HG03521 (cell line): Measurements from ENCODE around the gene PDLIM7.

ENCODE experiments used
- ATAC-seq: cut with Tn5 transposase; IDR thresholded peaks from one replicate; pipeline ENCODE4 v1.9.1; 2021; ENCODE audit warnings: mild to moderate bottlenecking, moderate library complexity; ENCODE audit not compliant: unreplicated experiment

The PDLIM7 gene

DNA sequence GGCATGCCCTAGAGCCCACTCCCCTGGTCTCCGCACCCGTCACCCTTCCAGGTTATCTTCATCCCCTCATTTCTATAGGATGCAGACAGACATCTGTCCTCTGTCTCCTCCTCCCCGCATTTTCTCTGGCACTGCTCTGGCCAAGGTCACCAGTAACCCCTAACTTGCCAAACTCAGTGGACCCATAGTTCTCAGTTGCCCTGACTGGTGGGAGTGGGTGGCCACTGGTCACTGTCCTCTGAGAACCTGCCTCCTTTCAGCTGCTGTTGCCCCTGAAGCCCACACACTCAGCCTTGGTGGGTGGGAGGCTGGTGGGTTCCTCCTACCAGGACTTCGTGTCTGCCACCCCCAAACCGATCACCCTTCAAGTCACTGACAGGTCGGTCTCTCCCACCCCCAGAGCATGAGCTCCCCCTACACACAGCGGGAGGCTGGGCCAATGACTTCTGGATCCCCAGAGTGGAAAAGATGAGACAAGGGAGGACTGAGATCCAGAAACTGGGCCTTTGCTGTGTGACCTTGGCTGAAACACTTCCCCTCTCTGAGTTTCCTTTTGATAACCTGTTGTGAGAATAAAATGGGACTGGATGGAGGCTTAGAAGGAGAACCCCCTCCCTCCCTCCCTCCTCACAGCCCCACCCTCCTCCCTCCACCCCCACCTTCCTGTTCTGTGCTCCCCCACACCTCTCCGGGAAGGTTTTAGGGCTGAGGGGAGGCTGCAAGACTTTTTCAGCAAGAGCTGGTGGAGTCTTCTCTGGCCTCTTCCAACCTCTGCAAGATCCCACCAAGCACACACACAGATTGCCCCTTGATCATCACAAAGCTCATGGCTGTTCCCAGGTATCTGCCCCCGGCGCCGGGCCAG is 21.6 kb downstream of the PDLIM7 start:
- ATAC-seq, result no peak

DNA sequence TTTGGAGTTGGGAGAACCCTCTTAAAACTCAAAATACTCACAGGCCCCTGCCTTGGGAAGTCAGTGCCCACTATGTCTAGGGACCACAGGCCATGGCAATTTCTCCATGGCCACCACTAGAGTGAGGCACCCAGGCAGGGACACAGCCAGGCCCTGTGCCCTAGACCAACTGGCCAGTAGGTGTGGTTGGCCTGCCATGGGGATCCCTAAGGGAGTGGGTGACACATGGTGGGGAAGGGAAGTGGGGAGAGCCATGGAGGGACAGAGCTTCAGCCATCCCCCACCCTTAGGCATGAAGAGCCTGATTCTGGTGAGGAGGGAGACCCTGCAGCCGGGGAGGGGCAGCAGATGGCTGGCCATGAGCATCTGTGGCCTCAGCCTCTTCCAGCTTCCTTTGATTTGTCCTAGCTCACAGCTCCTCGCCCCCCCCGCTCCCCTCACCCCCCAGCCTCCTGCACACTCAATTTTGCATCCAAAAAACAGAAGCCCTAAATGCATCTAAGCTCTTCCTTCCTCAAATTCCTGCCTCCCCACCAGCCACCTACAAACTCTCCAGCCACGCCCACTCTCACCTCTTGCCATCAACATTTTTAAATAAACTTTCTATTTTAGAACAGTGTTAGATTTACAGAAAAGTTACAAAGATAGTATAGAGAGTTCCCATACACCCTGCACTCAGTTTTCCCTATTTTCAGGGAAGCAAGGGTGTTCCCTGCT is 22.4 kb downstream of the PDLIM7 start:
- no peak for ATAC-seq

DNA sequence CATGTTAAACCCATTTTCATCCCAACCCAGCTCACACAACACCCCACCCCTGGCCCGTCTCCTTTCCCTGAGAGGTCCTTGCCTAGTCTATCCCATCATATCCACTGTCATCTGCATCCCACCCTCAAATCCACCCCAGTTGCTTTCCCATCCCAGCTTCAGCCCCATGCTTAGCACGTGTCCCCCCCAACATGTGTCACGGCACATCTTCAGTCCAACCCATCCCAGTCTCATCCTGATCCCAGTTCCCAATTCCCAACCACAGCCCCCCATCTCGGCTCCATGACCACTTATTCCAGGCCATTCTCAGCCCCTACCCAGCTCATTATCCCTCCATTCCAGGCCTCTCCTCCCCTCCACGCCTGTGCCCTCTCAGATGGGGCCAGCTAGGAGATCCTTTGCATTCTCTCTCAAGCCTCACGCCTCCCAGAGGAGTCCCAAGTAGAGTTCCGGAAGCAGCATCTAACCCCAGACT is 23.4 kb downstream of the PDLIM7 start:
- ATAC-seq, result no peak

DNA sequence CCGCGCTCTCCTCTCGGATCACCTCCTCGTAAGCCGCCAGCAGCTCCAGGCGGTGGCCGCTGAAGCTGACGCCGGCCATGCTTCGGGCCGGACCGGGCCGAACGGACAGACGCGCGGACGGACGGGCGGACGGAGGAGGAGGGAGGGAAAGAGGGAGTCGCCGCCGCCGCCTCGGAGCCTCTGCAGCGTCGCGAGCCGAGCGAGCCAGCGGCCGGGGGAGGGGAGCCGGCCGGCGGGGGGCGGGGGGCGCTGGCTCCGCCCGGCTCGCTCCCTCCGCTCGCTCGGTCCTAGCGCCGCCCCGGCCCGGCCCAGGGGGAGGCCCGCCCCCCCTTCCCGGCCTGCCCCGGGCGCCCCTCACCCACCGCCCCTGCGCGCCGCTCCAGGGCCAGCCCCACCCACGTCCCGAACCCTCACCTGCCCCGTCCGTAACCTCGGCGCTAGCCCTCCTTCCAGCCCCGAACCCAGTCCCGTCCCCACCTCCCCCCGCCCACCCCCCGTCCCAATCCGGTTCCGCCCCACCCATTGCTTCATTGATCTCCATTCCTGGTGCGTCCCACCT is 23.9 kb downstream of the PDLIM7 start, which contains the start of gene DBN1:
TSS of gene DBN1 (minus strand) at position 192 of the 559 bp plus-strand sequence. CDS start at position 79, 113 bp downstream.
- no peak for ATAC-seq

DNA sequence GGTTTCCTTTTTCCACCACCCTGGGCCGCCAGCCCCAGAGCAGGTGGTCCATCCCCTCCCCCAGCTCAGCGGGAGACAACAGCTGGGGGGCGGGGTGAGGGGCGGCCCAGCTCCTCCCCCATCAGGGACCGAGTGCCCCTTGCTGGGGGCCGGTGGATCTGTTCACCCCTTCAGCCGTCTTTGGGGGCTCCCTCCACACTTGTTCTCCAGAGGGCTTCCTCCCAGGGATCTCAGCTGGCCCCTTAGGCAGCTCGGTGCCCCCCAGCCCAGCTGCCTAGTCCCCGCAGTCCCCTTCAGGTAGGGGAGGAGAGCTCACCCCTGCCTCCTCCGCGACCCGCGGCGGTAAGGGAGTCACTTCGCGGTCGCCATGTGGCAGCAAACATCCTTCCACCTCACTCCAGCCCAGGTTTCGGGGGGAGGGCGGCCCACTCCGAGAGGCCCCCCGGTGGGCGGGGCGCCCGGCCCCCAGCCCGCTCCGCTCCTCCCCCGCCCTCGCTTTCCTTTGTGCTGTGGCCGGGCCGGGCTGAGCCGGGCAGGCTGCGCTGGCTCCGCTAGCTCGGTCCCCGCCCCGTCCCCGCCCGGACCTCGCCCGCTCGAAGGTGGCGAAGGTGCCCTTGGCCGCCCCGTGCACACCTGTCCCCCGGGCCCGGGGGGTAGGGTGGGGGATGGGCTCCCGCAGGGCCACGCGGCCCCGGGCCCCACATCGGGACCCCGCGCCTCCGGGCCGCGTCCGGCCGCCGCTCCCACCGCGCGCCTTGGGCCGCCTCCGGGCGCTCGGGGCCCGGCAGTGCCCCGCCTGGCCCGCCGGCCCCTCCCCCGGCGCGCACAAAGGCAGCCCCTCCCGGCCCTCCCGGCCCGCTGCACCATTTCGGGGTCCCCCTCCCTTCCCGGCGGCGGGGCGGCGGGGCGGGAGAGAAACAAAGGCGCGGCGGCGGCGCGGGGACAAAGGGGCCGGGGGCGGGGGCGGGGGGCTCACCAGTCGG is 24.7 kb downstream of the PDLIM7 start:
- ATAC-seq, result no peak

DNA sequence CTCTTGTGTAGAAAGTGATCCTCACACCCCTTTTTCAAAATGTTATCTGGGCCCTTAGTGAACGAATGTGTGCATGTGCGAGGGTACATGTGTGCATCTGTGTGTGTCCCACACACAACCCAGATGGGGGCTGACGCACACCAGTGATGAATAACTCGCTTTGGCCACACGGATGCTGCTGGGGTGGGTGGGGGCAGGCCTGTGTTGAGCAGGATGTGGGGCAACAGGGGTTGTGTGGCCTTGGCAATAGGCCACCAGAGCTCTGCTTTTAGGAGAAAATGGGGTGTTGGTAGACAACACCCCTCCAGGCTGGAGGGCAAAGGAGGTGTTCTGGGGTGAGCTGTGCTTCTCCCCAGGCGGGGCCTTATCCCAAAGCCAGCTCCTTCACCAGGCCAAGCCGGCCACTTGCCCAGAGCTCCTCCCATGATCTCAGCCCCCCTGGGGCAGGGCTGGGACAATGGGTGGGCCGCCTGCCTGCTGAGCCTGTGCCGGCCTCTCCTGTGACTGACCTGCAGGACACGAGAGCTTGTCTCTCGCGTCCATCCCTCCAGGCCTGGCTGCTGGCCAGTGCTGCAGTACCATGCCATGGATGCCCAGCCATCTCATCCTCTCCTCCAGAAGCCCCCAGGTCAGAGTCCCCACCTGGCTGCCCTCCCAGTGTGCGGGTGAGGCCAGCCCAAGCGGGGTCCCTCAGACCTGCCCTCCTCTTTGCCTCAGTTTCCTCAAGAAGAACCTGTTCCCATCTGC is 25.6 kb downstream of the PDLIM7 start:
- no peak for ATAC-seq

DNA sequence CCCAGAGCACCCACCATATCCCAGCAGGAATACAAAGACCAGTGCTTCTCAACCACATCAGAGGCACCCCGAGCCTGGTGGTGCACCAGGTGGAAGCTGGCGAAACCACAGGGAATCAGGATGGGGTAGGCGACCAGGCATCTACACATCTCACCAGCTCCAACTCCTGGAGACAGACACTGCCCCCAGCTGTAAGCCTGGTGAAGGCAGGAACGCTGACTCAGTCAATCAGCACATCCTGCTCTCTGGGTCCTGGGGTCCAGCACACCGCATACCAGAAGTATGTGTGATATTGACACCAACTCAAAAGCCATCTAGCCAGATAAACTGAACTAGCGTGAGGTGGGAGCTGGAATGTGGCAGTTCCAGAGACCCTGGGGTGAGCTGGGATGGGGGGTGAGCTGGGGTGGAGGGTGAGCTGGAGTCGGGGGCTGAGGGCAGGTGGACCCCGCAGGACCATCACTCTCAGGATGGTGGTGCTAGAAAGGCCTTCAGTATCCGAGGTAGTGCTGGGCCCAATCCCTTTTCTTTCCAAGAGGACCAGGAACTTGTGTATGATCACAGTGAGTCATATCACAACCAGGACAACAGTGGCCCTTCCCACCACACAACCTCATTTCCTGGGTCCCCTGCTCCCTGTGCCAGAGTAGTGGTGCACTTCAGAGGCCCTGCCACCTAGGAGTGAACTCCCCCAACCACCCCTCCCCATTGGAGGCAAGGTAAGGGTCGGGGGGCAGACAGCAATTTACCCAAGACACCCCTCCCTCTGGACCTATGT is 26.5 kb downstream of the PDLIM7 start:
- no peak for ATAC-seq

DNA sequence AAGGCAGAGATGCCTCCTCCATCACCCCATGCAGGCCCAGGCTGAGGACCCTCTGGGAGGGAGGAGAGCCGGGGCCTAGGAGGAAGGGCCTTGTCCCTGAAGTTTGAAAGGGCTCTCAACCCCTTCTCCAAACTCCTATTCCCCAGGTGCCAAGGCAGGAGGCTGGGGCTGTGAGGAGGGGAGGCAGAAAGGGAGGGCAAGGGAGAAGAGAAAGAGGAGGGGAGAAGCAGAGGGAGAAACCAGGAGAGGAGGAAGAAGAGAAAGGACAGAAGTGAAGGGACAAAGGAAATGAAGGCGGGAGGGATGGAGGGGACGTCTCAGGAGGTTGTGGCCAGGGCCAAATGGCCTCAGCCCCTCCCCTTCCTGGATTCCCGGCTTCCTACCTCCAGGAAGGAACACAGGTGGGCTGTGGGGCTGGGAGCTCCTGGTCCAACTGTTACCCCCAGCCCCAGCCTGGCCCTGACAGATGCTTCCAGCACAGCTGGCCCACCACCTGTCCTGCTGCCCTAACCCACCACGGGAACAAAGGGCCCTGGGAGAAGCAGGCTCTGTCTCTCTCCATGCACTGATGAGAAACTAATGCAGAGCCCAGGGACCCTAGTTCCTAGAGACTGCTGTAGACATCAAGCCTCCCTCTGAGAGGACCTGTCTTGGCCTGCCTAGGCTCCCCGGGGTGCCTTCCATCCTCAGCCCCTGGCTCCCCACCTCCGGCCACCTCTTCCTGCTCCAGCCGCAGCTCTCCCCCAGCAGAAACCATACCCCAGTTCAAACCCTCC is 27.5 kb downstream of the PDLIM7 start:
- ATAC-seq, result no peak

DNA sequence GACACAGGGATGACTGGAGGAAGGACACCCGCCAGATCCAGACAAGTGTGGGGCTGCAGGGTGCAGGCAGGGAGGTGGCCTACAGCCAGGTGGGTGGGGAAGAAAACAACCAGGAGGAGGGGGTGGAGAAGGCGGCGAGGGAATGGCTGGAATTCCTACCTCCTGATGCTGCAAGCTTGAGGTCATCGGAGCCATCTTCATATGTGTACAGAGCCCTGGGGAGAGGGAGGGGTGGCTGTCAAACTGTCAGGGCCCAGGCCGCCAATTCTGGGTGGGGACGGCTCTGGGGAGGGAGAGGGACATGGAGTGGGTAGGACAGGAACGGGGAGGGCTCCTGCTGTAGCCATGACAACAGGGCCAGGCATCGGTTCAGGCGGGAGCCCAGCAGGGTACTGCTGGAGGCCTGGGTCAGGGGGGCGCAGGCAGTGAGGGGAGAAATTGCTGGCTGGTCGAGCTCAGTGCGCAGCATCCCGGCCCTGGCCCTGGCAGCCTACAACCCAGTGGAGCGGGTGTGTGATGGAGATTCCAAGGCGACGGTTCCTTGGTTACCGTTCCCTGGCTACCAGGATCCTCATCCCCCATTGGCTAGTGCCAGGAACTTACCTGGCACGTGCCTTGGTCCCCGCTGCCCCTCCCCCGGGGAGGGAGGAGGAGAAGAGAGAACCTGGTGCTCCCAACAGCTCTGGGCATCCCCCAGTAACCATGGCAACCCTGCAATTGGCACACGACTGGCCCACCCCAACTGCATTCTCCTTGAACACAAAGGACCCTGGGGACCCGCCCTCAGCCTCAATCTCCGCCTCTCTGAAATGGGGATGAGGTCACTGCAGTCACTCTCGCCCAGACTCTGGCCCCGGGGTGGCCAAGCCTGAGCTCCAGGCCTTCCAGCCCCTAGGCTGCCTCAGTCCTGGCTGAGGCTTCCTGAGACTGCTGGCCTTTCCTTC is 28.4 kb downstream of the PDLIM7 start:
- ATAC-seq, result no peak

DNA sequence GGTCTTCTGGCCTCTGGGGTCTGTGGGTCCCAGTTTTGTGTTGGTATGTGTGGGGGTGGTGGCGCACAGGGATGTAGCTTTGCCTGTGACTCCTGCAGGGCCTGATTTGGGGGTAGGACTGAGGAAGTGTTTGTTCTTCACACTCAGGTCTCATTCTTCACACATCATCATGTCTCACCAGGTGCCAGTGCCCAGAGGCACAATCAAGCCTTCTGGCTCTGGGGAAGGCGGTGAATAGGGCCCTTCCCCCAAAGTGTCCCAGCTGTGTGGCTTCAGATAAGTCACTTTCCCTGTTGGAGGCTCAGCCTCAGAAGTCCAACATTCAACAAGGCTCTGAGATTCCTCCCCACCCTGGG is 29.1 kb downstream of the PDLIM7 start:
- ATAC-seq, result no peak

DNA sequence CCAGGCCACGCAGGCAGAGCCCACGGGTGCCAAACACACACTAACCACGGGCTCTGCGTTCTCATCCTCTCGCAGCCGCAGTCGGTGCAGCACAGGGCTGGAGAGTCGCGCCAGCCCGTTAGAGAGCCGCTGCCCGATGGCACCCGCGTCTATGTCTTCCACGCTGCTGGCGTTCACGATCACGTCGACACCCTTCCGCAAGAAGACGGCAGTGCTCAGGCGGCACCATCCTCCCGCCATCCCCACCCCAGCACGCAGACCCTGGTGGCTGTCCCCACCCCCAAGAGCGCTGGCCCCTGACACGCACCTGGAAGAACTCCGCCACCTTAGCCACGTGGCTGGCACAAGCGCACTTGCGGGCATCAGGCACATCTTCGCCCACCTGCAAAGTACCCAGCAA is 30.0 kb downstream of the PDLIM7 start:
- ATAC-seq, result no peak

DNA sequence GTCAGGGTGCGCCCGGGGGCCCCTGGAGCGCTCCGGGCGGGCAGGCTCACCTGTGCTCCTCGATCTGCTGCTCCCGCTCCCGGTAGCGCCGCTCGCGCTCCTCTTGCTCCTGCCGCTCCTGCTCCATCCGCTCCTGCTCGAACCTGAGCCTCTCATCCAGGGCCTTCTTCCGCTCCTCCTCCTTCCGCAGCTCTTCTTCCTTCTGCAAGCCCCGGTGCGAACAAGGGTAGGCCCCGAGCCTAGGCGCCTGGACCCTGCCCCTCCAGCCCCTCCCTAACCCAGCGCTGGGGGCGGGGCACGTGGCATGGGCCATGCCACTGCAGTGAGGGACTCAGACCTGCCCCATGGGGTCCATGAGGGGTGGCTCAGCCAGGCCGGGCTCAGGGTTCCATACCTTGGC is 30.5 kb downstream of the PDLIM7 start:
- no peak for ATAC-seq

DNA sequence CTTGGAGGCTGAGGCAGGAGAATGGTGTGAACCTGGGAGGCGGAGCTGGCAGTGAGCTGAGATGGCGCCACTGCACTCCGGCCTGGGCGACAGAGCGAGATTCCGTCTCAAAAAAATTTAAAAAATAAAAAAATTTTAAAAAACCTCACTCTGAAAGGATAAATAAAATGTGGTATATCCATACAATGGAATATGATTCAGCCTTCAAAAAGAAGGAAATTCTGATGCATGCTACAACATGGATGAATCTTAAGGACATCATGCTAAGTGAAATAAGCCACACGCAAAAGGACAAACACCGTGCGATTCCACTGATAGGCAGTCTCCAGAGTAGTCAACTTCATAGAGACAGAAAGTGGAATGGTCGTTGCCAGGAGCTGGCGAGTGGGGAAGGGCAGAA is 32.4 kb downstream of the PDLIM7 start:
- no peak for ATAC-seq

DNA sequence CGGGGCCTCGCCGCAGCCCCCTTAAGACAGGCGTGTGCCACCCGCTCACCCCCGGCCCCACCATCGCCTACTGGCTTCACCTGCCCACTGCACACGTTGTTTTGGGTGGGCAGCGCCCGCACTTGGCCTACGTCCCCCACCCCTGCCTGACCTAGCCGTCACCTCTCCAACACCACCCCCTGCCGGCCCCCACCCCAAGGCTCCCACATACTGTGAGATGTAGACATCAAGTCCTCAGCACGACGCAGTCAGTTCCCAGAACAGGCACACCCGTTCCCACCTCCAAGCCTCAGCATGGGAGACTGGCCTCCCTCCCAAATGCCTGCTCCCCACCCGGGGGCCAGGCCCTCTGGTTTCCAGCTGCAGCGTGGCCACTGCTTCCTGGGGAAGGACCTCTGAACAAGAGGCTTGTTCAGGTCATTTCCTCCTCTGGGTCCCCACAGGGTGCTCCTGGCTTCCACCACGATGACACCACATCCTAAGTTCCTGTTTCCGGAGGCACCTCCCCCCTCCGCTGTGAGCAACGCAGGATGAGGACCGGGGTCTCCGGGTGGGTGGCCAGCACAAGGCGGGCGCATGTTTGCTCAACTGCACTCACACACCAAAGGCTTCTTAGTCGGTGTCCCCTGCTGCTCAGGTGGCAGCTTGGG is 35.3 kb downstream of the PDLIM7 start:
- ATAC-seq, result no peak

DNA sequence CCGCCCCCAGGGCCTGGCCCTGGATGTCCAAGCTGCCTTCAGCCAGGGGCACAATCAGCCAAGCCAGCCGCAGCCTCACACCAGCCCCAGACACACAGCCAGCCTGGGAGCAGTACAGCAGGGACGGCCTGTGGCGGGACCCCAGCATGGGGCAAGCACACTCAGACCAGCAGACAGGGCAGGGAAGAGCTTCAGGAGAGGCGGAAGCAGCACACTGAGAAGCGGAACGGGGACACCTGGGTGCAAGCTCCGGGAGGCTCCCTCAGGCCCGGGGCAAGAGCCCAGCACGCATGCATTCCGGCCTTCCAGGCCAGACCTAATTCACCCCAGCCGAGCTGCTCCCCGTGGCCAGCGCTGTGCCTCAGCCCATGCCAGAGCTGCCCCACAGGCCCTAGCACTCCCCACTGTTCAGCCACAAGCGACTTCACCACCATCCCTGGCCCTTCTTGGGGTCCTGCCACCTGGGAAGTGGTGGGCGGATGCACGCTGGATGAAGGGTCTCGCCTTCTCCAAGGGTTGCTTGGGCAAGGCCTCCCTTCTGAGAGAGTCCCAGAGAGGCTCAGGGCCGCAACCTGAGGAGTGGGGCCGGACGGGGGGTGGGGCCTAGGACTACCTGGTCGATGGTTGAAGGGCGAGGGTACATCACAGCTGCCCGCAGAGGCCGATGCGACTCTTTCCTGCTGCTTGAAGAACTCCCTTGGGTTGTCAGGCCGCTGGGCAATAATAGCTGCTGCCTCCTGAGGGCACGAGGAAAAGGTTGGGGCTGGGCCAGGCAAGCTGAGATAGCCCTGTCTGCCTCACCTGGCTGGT is 37.4 kb downstream of the PDLIM7 start:
- no peak for ATAC-seq

DNA sequence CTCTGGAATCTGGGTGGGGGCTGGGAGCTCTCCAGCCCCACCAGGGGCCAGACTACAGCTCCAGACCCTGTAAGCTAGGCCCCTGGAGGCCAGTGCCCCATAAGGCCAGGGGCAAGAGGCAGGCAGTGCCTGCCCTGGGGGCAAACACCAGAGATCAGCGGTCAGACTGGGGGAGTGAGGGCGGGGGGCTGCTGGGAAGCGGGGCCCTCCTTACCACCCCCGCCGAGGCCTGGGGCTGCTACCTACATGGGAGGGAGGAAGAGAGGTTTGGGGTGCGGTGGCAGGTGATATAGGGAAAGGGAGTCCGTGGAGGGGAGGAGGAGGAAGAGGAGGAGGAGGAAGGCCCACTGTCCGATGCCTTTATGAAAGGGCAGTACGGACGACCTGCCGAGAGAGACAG is 38.0 kb downstream of the PDLIM7 start:
- ATAC-seq, result no peak
